HG03175 (cell line): Measurements from ENCODE around the gene CEMIP.

ENCODE experiments used
- ATAC-seq: cut with Tn5 transposase; IDR thresholded peaks from one replicate; pipeline ENCODE4 v1.9.1; 2021; ENCODE audit warnings: mild to moderate bottlenecking, moderate library complexity; ENCODE audit not compliant: unreplicated experiment

Gene CEMIP

GRCh38 chr15:80846031-80846815 lies 67.1 kb downstream of the CEMIP start:
- no peak for ATAC-seq

- ATAC-seq, result no peak
Measured at GRCh38 chr15:80849308-80849707, 70.1 kb downstream of the CEMIP start.

GRCh38 chr15:80850941-80851451 lies 71.8 kb downstream of the CEMIP start:
- no peak for ATAC-seq

GRCh38 chr15:80852676-80853075 lies 73.5 kb downstream of the CEMIP start:
- no peak for ATAC-seq

GRCh38 chr15:80854104-80854503 lies 74.9 kb downstream of the CEMIP start:
- ATAC-seq, result no peak

- ATAC-seq, result no peak
Measured at GRCh38 chr15:80855206-80855605, 76.0 kb downstream of the CEMIP start.

- ATAC-seq, result no peak
Measured at GRCh38 chr15:80856400-80856799, 77.2 kb downstream of the CEMIP start.

- no peak for ATAC-seq
Measured at GRCh38 chr15:80856809-80857377, 77.7 kb downstream of the CEMIP start.

- no peak for ATAC-seq
Measured at GRCh38 chr15:80861731-80862170, 82.6 kb downstream of the CEMIP start.

- ATAC-seq, result no peak
Measured at GRCh38 chr15:80864666-80865065, 85.5 kb downstream of the CEMIP start.

- ATAC-seq, result no peak
Measured at GRCh38 chr15:80866936-80867335, 87.8 kb downstream of the CEMIP start.

- ATAC-seq, result no peak
Measured at GRCh38 chr15:80870366-80870765, 91.2 kb downstream of the CEMIP start.

- no peak for ATAC-seq
Measured at GRCh38 chr15:80870893-80871292, 91.7 kb downstream of the CEMIP start.

- ATAC-seq, result no peak
Measured at GRCh38 chr15:80871858-80872257, 92.7 kb downstream of the CEMIP start.

- no peak for ATAC-seq
Measured at GRCh38 chr15:80873366-80873952, 94.3 kb downstream of the CEMIP start.

GRCh38 chr15:80875568-80876347 lies 96.6 kb downstream of the CEMIP start:
- no peak for ATAC-seq

GRCh38 chr15:80876348-80876674 lies 97.1 kb downstream of the CEMIP start:
- no peak for ATAC-seq

- no peak for ATAC-seq
Measured at GRCh38 chr15:80878242-80878866, 99.2 kb downstream of the CEMIP start.

GRCh38 chr15:80878867-80879250 lies 99.7 kb downstream of the CEMIP start:
- no peak for ATAC-seq

GRCh38 chr15:80880086-80880485 lies 100.9 kb downstream of the CEMIP start:
- ATAC-seq, result no peak

GRCh38 chr15:80883641-80884040 lies 104.5 kb downstream of the CEMIP start:
- ATAC-seq, result no peak
